Stimulated activated CD8-positive, alpha-beta memory T cell treated with anti-CD3 and anti-CD28 coated beads, Interleukin-15, amount 100 ng/mL, for 48 hours (primary cell): ENCODE results near the gene MAPK1.
"Not testable (repeated sequence)": the region's sequence is repeated elsewhere in the genome, so short reads cannot be mapped to it uniquely, and the experiment has no call there.

Source experiments
- DNase-seq, 2 donors: peaks; one replicate each; pipeline ENCODE4 v3.0.0-alpha.2; 2020; ENCODE audit warnings: low read depth in 2 of 2

MAPK1 gene

GRCh38 chr22:21881841-21882753, 14.7 kb upstream of the MAPK1 start:
- DNase-seq = no peak

GRCh38 chr22:21876486-21877176, 9.2 kb upstream of the MAPK1 start:
- peak in 1 of 2 donors; percentile 38 for DNase-seq

GRCh38 chr22:21874953-21875352, 7.5 kb upstream of the MAPK1 start:
- DNase-seq = not testable (repeated sequence)

- no peak for DNase-seq
Observed at GRCh38 chr22:21873619-21874018, 6.2 kb upstream of the MAPK1 start.

- not testable (repeated sequence) for DNase-seq
Observed at GRCh38 chr22:21872741-21873140, 5.3 kb upstream of the MAPK1 start.

- DNase-seq = no peak
Observed at GRCh38 chr22:21868651-21869050, 1.2 kb upstream of the MAPK1 start.

GRCh38 chr22:21866833-21867527, 465 bp downstream of the MAPK1 start:
- DNase-seq = no peak

- DNase-seq = peak in 1 of 2 donors; percentile 23
Observed at GRCh38 chr22:21865041-21865440, 2.4 kb downstream of the MAPK1 start.

GRCh38 chr22:21862386-21863245, 4.8 kb downstream of the MAPK1 start:
- DNase-seq = no peak

GRCh38 chr22:21861851-21862250, 5.6 kb downstream of the MAPK1 start:
- DNase-seq = no peak

GRCh38 chr22:21861264-21861848, 6.1 kb downstream of the MAPK1 start:
- no peak for DNase-seq

GRCh38 chr22:21860491-21861039, 6.9 kb downstream of the MAPK1 start:
- DNase-seq = no peak

- no peak for DNase-seq
Observed at GRCh38 chr22:21858025-21858764, 9.2 kb downstream of the MAPK1 start.

GRCh38 chr22:21857481-21857914, 9.9 kb downstream of the MAPK1 start:
- DNase-seq = no peak

- no peak for DNase-seq
Observed at GRCh38 chr22:21856868-21857267, 10.6 kb downstream of the MAPK1 start.

GRCh38 chr22:21856197-21856596, 11.2 kb downstream of the MAPK1 start:
- DNase-seq = no peak

- no peak for DNase-seq
Observed at GRCh38 chr22:21855676-21856075, 11.8 kb downstream of the MAPK1 start.

GRCh38 chr22:21850660-21851059, 16.8 kb downstream of the MAPK1 start:
- no peak for DNase-seq

- no peak for DNase-seq
Observed at GRCh38 chr22:21849489-21849888, 18.0 kb downstream of the MAPK1 start.

GRCh38 chr22:21848057-21848456, 19.4 kb downstream of the MAPK1 start:
- not testable (repeated sequence) for DNase-seq
